ENCODE data around the gene AMOT. TPM values are rescaled to one million over a fixed set of nuclear protein-coding genes. Genes with fewer than 3 reads are reported as not detected.

The AMOT gene
- total RNA-seq, 3 donors from 2014 or later (not counting 1 experiment from before 2014, with no cell fraction given) = 7.1 to 15.8 (median 9.3) TPM

DNA sequence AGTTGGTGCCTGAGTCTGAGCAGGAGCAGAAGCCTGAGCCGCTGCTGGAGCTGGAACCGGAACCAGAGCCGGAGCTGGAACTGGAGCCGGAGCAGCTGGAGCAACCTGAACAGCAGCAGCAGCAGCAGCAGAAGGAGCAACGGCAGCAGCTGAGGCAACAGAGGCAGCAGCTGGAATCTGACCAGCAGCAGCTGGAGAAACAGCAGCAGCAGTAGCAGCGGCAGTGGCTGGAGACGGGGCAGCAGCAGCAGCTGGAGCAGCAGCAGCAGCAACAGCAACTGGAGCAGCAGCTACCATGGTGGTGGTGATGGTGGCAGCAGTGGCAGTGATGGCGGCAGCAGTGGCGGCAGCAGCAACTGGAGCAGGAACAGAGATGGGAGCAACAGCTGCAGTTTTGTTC lies 61.5 kb downstream of the AMOT start:
- Histone ChIP-seq H3K27ac (ENCODE audit: low read length) (no peak overlapping the region), H3K27me3 (ENCODE audit: control insufficient read depth, insufficient read depth, low read length) (no peaks in the 10 kb centered on the region), H3K4me1 (ENCODE audit: control insufficient read depth, insufficient read depth, low read length) (no peaks in the 10 kb centered on the region), H3K4me3 (ENCODE audit: low read length) (no peak overlapping the region), H3K9me3 (ENCODE audit: control insufficient read depth, insufficient read depth, low read length) (no peaks in the 10 kb centered on the region), H3K36me3 (ENCODE audit: control insufficient read depth, insufficient read depth, low read length) (peaks cover 3% of the 10 kb centered on the region)
- H3K36me3 Mint-ChIP-seq = no peaks in the 10 kb centered on the region
- no peaks in the 10 kb centered on the region for H3K9me3 Mint-ChIP-seq
- no peaks in the 10 kb centered on the region for H3K27me3 Mint-ChIP-seq (ENCODE audit: low read depth in 2 of 2)
- TF ChIP-seq, protein P1, sequence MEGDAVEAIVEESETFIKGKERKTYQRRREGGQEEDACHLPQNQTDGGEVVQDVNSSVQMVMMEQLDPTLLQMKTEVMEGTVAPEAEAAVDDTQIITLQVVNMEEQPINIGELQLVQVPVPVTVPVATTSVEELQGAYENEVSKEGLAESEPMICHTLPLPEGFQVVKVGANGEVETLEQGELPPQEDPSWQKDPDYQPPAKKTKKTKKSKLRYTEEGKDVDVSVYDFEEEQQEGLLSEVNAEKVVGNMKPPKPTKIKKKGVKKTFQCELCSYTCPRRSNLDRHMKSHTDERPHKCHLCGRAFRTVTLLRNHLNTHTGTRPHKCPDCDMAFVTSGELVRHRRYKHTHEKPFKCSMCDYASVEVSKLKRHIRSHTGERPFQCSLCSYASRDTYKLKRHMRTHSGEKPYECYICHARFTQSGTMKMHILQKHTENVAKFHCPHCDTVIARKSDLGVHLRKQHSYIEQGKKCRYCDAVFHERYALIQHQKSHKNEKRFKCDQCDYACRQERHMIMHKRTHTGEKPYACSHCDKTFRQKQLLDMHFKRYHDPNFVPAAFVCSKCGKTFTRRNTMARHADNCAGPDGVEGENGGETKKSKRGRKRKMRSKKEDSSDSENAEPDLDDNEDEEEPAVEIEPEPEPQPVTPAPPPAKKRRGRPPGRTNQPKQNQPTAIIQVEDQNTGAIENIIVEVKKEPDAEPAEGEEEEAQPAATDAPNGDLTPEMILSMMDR (IDR thresholded peaks at IDR 0.05) = no peak
- no peaks in the 10 kb centered on the region for H3K4me1 Mint-ChIP-seq
- DNase-seq (no peak), ATAC-seq (no peak)
- no peak overlapping the region for H3K27ac Mint-ChIP-seq
- intact Hi-C loops (cut with micrococcal nuclease) = no loop called here
- WGBS (ENCODE audit: insufficient coverage) = 97% methylated on average over 9 of the region's 9 CpGs
- H3K4me3 Mint-ChIP-seq = no peak overlapping the region

DNA sequence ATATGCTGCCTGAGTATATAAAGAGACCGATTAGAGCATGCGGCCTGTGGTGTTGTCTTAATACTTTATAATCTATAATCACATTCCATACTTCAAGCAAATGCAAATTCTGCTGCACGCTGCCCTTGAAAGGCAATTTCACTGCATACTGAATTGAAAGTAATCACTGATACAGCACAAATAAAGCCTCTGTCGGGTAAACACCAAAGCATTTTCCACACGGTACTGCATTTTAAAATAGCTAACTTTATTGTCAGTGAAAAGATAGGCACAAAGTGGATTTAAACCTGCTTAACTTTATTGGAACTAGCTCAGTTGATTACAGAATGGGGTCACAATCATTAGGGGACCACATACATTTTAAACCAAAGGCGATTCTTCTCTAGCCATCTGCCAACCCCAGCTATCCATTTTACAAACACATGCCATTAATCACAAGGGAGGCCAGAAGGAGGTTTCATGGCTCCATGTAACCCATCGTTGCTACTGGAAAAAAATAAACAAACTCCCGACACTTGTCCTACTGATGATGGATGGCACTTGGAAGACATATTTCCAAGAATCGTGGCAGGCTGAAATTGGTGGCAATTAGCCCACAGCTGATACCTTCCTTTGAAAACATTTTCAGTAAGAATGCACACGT lies 65.9 kb downstream of the AMOT start:
- H3K36me3 Mint-ChIP-seq = no peaks in the 10 kb centered on the region
- TF ChIP-seq, protein P1 (IDR thresholded peaks at IDR 0.05) = no peak
- Histone ChIP-seq H3K36me3 (ENCODE audit: control insufficient read depth, insufficient read depth, low read length) (peaks cover 3% of the 10 kb centered on the region), H3K4me3 (ENCODE audit: low read length) (no peak overlapping the region), H3K4me1 (ENCODE audit: control insufficient read depth, insufficient read depth, low read length) (no peaks in the 10 kb centered on the region), H3K9me3 (ENCODE audit: control insufficient read depth, insufficient read depth, low read length) (no peaks in the 10 kb centered on the region), H3K27me3 (ENCODE audit: control insufficient read depth, insufficient read depth, low read length) (no peaks in the 10 kb centered on the region), H3K27ac (ENCODE audit: low read length) (no peak overlapping the region)
- no peak overlapping the region for H3K27ac Mint-ChIP-seq
- 92% methylated on average over 4 of the region's 10 CpGs for WGBS (ENCODE audit: insufficient coverage)
- intact Hi-C loops (cut with micrococcal nuclease) = no loop called here
- no peaks in the 10 kb centered on the region for H3K9me3 Mint-ChIP-seq
- ATAC-seq = no peak
- H3K4me3 Mint-ChIP-seq = no peak overlapping the region
- H3K4me1 Mint-ChIP-seq = no peaks in the 10 kb centered on the region
- H3K27me3 Mint-ChIP-seq (ENCODE audit: low read depth in 2 of 2) = no peaks in the 10 kb centered on the region
- no peak for DNase-seq

GRCh38 chrX:112774142-112774541 lies 66.5 kb downstream of the AMOT start:
- H3K36me3 Mint-ChIP-seq = no peaks in the 10 kb centered on the region
- Histone ChIP-seq H3K4me1 (ENCODE audit: control insufficient read depth, insufficient read depth, low read length) (no peaks in the 10 kb centered on the region), H3K27ac (ENCODE audit: low read length) (no peak overlapping the region), H3K36me3 (ENCODE audit: control insufficient read depth, insufficient read depth, low read length) (peaks cover 3% of the 10 kb centered on the region), H3K27me3 (ENCODE audit: control insufficient read depth, insufficient read depth, low read length) (no peaks in the 10 kb centered on the region), H3K4me3 (ENCODE audit: low read length) (no peak overlapping the region), H3K9me3 (ENCODE audit: control insufficient read depth, insufficient read depth, low read length) (no peaks in the 10 kb centered on the region)
- no peak overlapping the region for H3K27ac Mint-ChIP-seq
- H3K4me1 Mint-ChIP-seq = no peaks in the 10 kb centered on the region
- ATAC-seq = no peak
- TF ChIP-seq, protein P1 (IDR thresholded peaks at IDR 0.05) = no peak
- no peak for DNase-seq
- H3K27me3 Mint-ChIP-seq (ENCODE audit: low read depth in 2 of 2) = no peaks in the 10 kb centered on the region
- no peaks in the 10 kb centered on the region for H3K9me3 Mint-ChIP-seq
- 77% methylated on average over 2 of the region's 4 CpGs for WGBS (ENCODE audit: insufficient coverage)
- intact Hi-C loops (cut with micrococcal nuclease) = no loop called here
- no peak overlapping the region for H3K4me3 Mint-ChIP-seq

- no peaks in the 10 kb centered on the region for H3K27me3 ChIP-seq (ENCODE audit: control insufficient read depth, insufficient read depth, low read length)
- no peaks in the 10 kb centered on the region for H3K9me3 Mint-ChIP-seq
- intact Hi-C loops (cut with micrococcal nuclease) = no loop called here
- no peak overlapping the region for H3K27ac Mint-ChIP-seq
- no peaks in the 10 kb centered on the region for H3K36me3 Mint-ChIP-seq
- no peak for ATAC-seq
- WGBS (ENCODE audit: insufficient coverage) = 64% methylated on average over 2 of the region's 3 CpGs
- no peaks in the 10 kb centered on the region for H3K9me3 ChIP-seq (ENCODE audit: control insufficient read depth, insufficient read depth, low read length)
- H3K27ac ChIP-seq (ENCODE audit: low read length) = no peak overlapping the region
- H3K4me1 Mint-ChIP-seq = no peaks in the 10 kb centered on the region
- H3K27me3 Mint-ChIP-seq (ENCODE audit: low read depth in 2 of 2) = no peaks in the 10 kb centered on the region
- no peaks in the 10 kb centered on the region for H3K4me1 ChIP-seq (ENCODE audit: control insufficient read depth, insufficient read depth, low read length)
- H3K36me3 ChIP-seq (ENCODE audit: control insufficient read depth, insufficient read depth, low read length) = no peaks in the 10 kb centered on the region
- TF ChIP-seq, protein P1 (IDR thresholded peaks at IDR 0.05) = no peak
- H3K4me3 Mint-ChIP-seq = no peak overlapping the region
- no peak for DNase-seq
- H3K4me3 ChIP-seq (ENCODE audit: low read length) = no peak overlapping the region
Observed at GRCh38 chrX:112769034-112769433, 71.6 kb downstream of the AMOT start.
